Measurements from ENCODE around the gene TRO. TPM values are rescaled to one million over a fixed set of nuclear protein-coding genes. Genes with fewer than 3 reads are reported as not detected.

Gene TRO
- total and polyA plus RNA-seq, 9 of the 15 experiments (the other 6 are each of a cell fraction or from before 2014, with no cell fraction given): 0.18 to 1.7 (median 0.41) TPM

GRCh38 chrX:54934890-54935289 lies 14.3 kb downstream of the TRO start:
- no peaks in the 10 kb centered on the region for H3K9me1 ChIP-seq (ENCODE audit: control insufficient read depth, insufficient read depth, low read length)
- no peaks in the 10 kb centered on the region for H3K79me2 ChIP-seq (ENCODE audit: control insufficient read depth, insufficient read depth, low read length)
- ChIA-PET POLR2A (interaction anchor here (1.4 kb wide), 1 partner anchor 32 kb away, joined by 4 read pairs; no protein-coding TSS in a partner anchor), CTCF (ENCODE audit: low intra/inter-chr PET ratio) (no interaction called here)
- no peak overlapping the region for H3K27ac ChIP-seq (ENCODE audit: extremely low read depth, low read depth, low read length)
- WGBS (ENCODE audit: insufficient coverage, low coverage, missing lambda C conversion rate): 0% methylated on average over 2 of the region's 3 CpGs
- no peak for ATAC-seq
- intact Hi-C loops (cut with micrococcal nuclease) (no loop called here), in situ Hi-C loops (cut with MboI) (no loop called here)
- no peaks in the 10 kb centered on the region for H3K9me3 ChIP-seq (replicated peaks; ENCODE audit: control insufficient read depth, insufficient read depth, low read depth, low read length)
- no peaks in the 10 kb centered on the region for H3K36me3 ChIP-seq (ENCODE audit: control insufficient read depth, insufficient read depth, low read length)
- no TSS peak for BruUV-seq (replicated peaks)
- FAIRE-seq: no peak
- no peak overlapping the region for H2AFZ ChIP-seq (ENCODE audit: low read depth, low read length)
- no peak overlapping the region for H3K4me2 ChIP-seq (ENCODE audit: insufficient read depth, low read length)
- no peaks in the 10 kb centered on the region for H4K20me1 ChIP-seq (replicated peaks; ENCODE audit: control insufficient read depth, insufficient read depth, low read length)
- H3K27me3 ChIP-seq (ENCODE audit: control insufficient read depth in 2 of 2, insufficient read depth in 2 of 2, low read length in 2 of 2): no peaks in the 10 kb centered on the region; a peak in 2 of 5 replicates
- TF ChIP-seq PTBP1 (IDR thresholded peaks at IDR 0.05; ENCODE audit: low read depth, low read length) (no peak), ZKSCAN1 (IDR thresholded peaks at IDR 0.05; ENCODE audit: low read depth, low read length) (no peak)
- H3K9ac ChIP-seq (ENCODE audit: insufficient read depth in 1 of 2, low read depth in 2 of 2, low read length in 2 of 2): no peak overlapping the region
- H3K4me3 ChIP-seq: no peak overlapping the region
- no peaks in the 10 kb centered on the region for H3K4me1 ChIP-seq (replicated peaks in 1 of 2; ENCODE audit: control insufficient read depth in 2 of 2, insufficient read depth in 2 of 2, low read length in 2 of 2)
- DNase-seq (ENCODE audit: extremely low read depth in 1 of 4, low spot score in 3 of 4): no peak

- CTCF ChIA-PET (ENCODE audit: low intra/inter-chr PET ratio): no interaction called here
- H3K4me1 ChIP-seq (replicated peaks in 1 of 2; ENCODE audit: control insufficient read depth in 2 of 2, insufficient read depth in 2 of 2, low read length in 2 of 2): no peaks in the 10 kb centered on the region
- no TSS peak for BruUV-seq (replicated peaks)
- no peaks in the 10 kb centered on the region for H3K9me3 ChIP-seq (replicated peaks; ENCODE audit: control insufficient read depth, insufficient read depth, low read depth, low read length)
- H3K9ac ChIP-seq (ENCODE audit: insufficient read depth in 1 of 2, low read depth in 2 of 2, low read length in 2 of 2): no peak overlapping the region
- WGBS (ENCODE audit: insufficient coverage, low coverage, missing lambda C conversion rate): 12% methylated on average over 4 of the region's 4 CpGs
- no peaks in the 10 kb centered on the region for H3K79me2 ChIP-seq (ENCODE audit: control insufficient read depth, insufficient read depth, low read length)
- no peak for ATAC-seq
- no peak for FAIRE-seq
- H3K36me3 ChIP-seq (ENCODE audit: control insufficient read depth, insufficient read depth, low read length): no peaks in the 10 kb centered on the region
- H4K20me1 ChIP-seq (replicated peaks; ENCODE audit: control insufficient read depth, insufficient read depth, low read length): no peaks in the 10 kb centered on the region
- no peak for DNase-seq (ENCODE audit: extremely low read depth in 1 of 4, low spot score in 3 of 4)
- H3K4me2 ChIP-seq (ENCODE audit: insufficient read depth, low read length): no peak overlapping the region
- no peak overlapping the region for H3K4me3 ChIP-seq
- intact Hi-C loops (cut with micrococcal nuclease) (no loop called here), in situ Hi-C loops (cut with MboI) (no loop called here)
- no peaks in the 10 kb centered on the region for H3K9me1 ChIP-seq (ENCODE audit: control insufficient read depth, insufficient read depth, low read length)
- no peak overlapping the region for H3K27ac ChIP-seq (ENCODE audit: extremely low read depth, low read depth, low read length)
- H3K27me3 ChIP-seq (ENCODE audit: control insufficient read depth in 2 of 2, insufficient read depth in 2 of 2, low read length in 2 of 2): no peaks in the 10 kb centered on the region; a peak in 1 of 5 replicates
- POLR2A ChIA-PET: no interaction called here
- no peak overlapping the region for H2AFZ ChIP-seq (ENCODE audit: low read depth, low read length)
- no peak for TF ChIP-seq HOXB6 (CRISPR knock-in tag; IDR thresholded peaks at IDR 0.05; ENCODE audit: borderline replicate concordance)
- no peak for TF ChIP-seq RBM17 (IDR thresholded peaks at IDR 0.05; ENCODE audit: borderline replicate concordance, low read depth, low read length)
- TF ChIP-seq U2AF1 (optimal IDR thresholded peaks at IDR 0.05; ENCODE audit: low read depth, low read length): no peak
- TF ChIP-seq ZNF184 (CRISPR knock-in tag; IDR thresholded peaks at IDR 0.05): no peak
- no peak for TF ChIP-seq RBFOX2 (IDR thresholded peaks at IDR 0.05; ENCODE audit: low read depth, low read length)
- TF ChIP-seq ZNF280A (IDR thresholded peaks at IDR 0.05; ENCODE audit: low read depth, partially characterized antibody): no peak
- no peak for TF ChIP-seq ZBTB7A (IDR thresholded peaks at IDR 0.05; ENCODE audit: borderline replicate concordance, control insufficient read depth, low read depth, low read length)
- TF ChIP-seq FOXP1 (CRISPR knock-in tag; IDR thresholded peaks at IDR 0.05): no peak
- no peak for TF ChIP-seq ZNF133 (CRISPR knock-in tag; IDR thresholded peaks at IDR 0.05)
- TF ChIP-seq ZBTB11 (CRISPR knock-in tag; IDR thresholded peaks at IDR 0.05): no peak
Measured at GRCh38 chrX:54935306-54935705, 14.7 kb downstream of the TRO start.

All from K562 (cell line).